Mucosa of rectum (tissue), 2 donors: ENCODE results near the gene EFL1.

Experiments
- H3K27ac ChIP-seq, 2 donors: one replicate each; pipeline ENCODE4 v1.7.0; 2013; ENCODE audit warnings: inconsistent platforms in 2 of 2, low read depth in 2 of 2, low read length in 2 of 2
- H3K27me3 ChIP-seq, 2 donors: one replicate each; pipeline ENCODE4 v1.7.0; 2013; ENCODE audit warnings: low read length in 2 of 2; ENCODE audit not compliant: control insufficient read depth in 2 of 2, insufficient read depth in 2 of 2
- H3K36me3 ChIP-seq, 2 donors: one replicate each; pipeline ENCODE4 v1.7.0; 2013; ENCODE audit warnings: low read length in 2 of 2; ENCODE audit not compliant: control insufficient read depth in 2 of 2, insufficient read depth in 2 of 2
- H3K4me1 ChIP-seq, 2 donors: one replicate each; pipeline ENCODE4 v1.7.0; 2013; ENCODE audit warnings: low read length in 2 of 2, mild to moderate bottlenecking in 1 of 2; ENCODE audit not compliant: control insufficient read depth in 2 of 2, insufficient read depth in 2 of 2
- H3K4me3 ChIP-seq, 2 donors: one replicate each; pipeline ENCODE4 v1.7.0; 2013; ENCODE audit warnings: low read length in 2 of 2
- H3K9ac ChIP-seq, 2 donors: one replicate each; pipeline ENCODE4 v1.7.0; 2013; ENCODE audit warnings: low read length in 2 of 2, low read depth in 1 of 2, mild to moderate bottlenecking in 1 of 2
- H3K9me3 ChIP-seq, 2 donors: one replicate each; pipeline ENCODE4 v1.7.0; 2013; ENCODE audit warnings: low read length in 2 of 2; ENCODE audit not compliant: control insufficient read depth in 2 of 2
- donor health status: healthy.
- donor health status: Normal muscosa, but diverticular disease.

The EFL1 gene

DNA sequence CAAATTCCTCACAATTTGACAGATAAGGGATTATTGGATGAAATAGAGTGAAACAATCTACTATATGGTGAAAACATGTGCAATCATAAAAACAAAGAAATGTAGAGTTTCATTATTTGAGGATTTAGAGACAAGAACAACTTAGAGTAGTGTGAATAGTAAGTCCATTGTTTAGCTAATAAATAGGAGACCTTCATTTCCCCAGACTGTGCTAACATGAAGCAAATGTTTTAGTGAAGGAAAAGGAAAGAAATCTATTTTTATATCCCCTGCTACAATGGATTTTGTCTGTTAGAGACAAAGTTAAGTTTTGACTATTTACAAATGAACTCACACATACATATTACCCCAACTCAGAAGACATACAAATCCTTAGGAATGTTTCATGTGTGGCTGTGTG, 77.8 kb downstream of the EFL1 start:
- Histone ChIP-seq H3K27me3 (no peaks in the 10 kb centered on the region), H3K9ac (no peak overlapping the region), H3K4me3 (no peak overlapping the region), H3K9me3 (no peaks in the 10 kb centered on the region), H3K27ac (no peak overlapping the region), H3K4me1 (no peaks in the 10 kb centered on the region), H3K36me3 (no peaks in the 10 kb centered on the region)

DNA sequence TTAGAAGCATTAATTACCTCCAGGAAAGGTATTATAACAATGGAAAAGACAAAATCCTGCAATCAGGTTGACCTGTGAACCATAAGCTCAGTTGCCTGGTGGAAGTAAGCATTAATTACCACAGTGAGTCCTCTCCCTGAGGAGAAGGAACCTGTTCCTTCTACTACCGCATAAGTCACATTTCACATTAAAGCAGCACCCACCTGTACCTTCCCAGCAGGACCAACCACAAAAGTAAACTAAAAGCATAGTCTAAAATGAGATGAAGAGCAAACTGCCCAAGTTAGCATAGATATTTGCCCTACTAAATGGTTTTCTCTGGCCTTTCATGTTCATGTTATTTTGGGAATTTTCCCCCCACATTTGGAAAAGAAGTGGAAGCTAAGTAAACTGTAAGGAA, 78.2 kb downstream of the EFL1 start:
- H3K27me3 ChIP-seq, result no peaks in the 10 kb centered on the region
- no peak overlapping the region for H3K9ac ChIP-seq
- no peaks in the 10 kb centered on the region for H3K36me3 ChIP-seq
- H3K4me1 ChIP-seq, result no peaks in the 10 kb centered on the region
- H3K9me3 ChIP-seq, result no peaks in the 10 kb centered on the region
- H3K4me3 ChIP-seq, result no peak overlapping the region
- no peak overlapping the region for H3K27ac ChIP-seq

DNA sequence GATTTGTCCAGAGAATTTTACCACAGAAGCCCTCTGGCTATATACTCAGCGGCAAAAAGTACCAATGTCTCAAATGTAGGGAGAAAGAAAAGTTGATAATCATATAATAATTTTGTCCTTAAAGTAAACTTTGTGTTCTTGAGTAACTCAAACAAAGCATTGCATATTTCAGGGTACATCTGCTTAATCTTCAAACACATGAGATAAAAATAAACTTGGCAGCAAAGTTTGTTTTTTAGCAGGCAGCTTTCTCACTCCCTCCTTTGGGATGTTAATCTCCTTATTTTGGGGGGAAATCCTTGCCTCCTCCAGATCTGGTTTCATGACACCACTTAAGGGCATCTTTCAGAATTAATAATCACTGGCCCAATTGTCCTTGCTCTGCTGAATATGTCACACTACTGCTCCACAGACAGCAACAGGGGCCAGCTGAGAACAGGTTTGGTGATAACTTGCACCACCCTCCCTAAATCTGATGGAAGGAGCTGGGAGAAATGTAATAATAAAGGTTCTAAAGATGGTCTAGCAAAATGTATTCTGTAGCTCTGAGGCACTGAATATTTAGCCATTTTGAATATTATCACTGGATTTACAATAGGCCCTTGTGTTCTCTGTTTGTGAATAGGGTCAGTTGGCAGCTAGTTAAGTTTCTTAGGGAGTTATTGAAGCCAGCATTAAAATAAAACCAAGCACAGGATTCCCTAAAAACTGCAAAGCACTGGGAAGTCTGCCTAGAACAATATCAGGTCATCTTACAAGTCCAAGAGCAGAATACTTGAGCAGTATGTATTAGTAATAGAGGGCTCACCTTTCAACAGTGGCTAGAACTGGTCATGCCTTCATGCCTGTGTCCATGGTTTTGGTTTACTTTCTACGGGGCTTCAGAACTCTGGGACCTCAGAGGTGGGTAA, 79.2 kb downstream of the EFL1 start:
- H3K36me3 ChIP-seq, result no peaks in the 10 kb centered on the region
- H3K4me1 ChIP-seq, result no peaks in the 10 kb centered on the region
- no peaks in the 10 kb centered on the region for H3K27me3 ChIP-seq
- H3K9me3 ChIP-seq, result no peaks in the 10 kb centered on the region
- H3K27ac ChIP-seq, result no peak overlapping the region
- H3K9ac ChIP-seq, result no peak overlapping the region
- no peak overlapping the region for H3K4me3 ChIP-seq

DNA sequence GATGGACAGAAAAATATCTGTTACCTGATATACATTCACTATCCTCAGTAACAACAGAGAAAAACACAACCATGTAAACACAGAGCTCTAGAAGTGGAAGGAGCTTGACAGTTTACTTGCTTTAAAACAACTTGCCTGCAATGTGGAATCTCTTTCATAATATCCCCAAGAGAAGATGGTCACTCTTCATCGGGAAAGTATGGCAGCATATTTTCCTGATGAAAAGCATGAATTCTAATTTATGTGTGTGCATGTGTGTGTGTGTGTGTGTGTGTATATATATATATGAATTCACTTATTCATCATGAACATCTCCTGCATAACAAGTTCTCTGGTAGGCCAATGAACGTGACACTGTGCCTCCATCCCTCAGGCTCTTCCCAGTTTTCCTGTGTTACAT, 81.2 kb downstream of the EFL1 start:
- Histone ChIP-seq H3K36me3 (no peaks in the 10 kb centered on the region), H3K4me1 (no peaks in the 10 kb centered on the region), H3K4me3 (no peak overlapping the region)

DNA sequence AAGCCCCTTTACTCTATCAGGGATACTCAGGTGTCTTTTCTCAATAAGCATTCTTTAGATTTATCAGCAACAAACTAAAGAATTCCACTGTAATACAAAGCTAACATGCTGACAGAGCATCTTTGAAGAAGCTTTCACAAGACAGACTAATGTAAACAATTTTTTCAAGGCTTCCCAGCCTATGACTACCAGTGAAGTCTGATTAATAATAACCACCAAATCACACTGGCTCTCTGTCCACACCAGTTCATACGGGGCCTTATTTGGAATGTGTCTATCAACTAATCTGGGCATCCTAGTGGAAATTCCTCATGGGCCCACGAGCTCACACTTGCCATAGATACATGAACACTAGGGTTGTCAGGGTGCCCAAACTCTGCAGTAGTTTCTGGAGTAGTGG, 84.5 kb downstream of the EFL1 start:
- H3K9me3 ChIP-seq, result no peaks in the 10 kb centered on the region

More for the DNA sequence above, 81.2 kb downstream of the EFL1 start:
- Histone ChIP-seq H3K9ac (no peak overlapping the region), H3K9me3 (no peaks in the 10 kb centered on the region), H3K27me3 (no peaks in the 10 kb centered on the region), H3K27ac (no peak overlapping the region)

DNA sequence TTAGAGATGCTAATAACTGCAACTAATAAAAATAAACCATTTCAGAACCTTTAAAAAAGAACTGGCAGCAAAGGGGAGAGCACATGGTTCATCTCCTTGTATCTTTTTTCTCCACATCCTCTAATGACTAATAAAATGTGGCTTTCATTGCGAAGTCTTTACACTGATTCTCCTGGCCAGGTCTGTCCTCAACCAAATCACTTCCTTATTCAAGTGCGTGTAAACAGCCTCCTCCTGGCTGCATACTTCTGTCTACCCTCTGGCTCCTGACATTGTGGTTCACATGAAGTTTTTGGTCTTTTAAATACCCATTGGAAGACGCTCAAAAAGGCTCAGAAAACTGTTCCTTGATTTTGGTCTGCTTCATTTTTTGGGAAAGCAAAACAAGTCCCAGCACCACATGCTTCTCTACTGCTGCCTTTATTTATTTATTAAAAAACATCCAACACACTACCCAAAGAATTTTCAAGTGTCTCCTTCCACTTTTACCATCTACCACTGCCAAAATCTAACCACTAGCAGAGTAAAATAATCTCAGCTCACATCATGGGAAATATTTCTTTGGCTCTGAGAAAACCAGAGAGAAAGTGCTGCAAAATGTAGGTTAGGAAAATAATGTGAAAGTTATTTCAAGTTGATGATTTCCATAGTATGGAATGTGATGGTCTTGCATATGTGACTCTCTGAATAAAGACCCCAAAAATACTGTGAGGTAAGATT, 85.1 kb downstream of the EFL1 start:
- Histone ChIP-seq H3K9me3 (no peaks in the 10 kb centered on the region), H3K36me3 (no peaks in the 10 kb centered on the region), H3K9ac (no peak overlapping the region), H3K27me3 (no peaks in the 10 kb centered on the region), H3K4me1 (no peaks in the 10 kb centered on the region), H3K4me3 (no peak overlapping the region), H3K27ac (no peak overlapping the region)

More for the DNA sequence above, 84.5 kb downstream of the EFL1 start:
- Histone ChIP-seq H3K4me3 (no peak overlapping the region), H3K9ac (no peak overlapping the region), H3K27ac (no peak overlapping the region), H3K36me3 (no peaks in the 10 kb centered on the region), H3K27me3 (no peaks in the 10 kb centered on the region), H3K4me1 (no peaks in the 10 kb centered on the region)

DNA sequence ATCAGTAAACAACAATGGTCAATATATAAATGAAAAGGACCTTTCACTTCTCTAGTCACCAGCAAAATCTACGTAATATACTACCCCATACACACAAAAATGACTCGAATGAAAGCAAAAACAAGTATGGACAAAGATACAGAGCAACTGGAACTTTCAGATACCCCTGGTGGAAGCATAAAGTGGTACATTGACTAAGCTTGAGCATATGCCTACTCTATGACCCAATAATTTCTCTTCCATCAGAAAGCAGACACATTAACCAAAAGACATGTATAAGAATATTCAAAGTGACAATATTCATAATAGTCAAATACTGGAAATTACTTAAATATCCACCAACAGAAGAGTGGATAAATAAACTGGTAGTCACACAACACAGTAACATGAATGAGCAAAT, 86.0 kb downstream of the EFL1 start:
- Histone ChIP-seq H3K4me3 (no peak overlapping the region), H3K27me3 (no peaks in the 10 kb centered on the region), H3K36me3 (no peaks in the 10 kb centered on the region), H3K9me3 (no peaks in the 10 kb centered on the region), H3K4me1 (no peaks in the 10 kb centered on the region), H3K27ac (no peak overlapping the region), H3K9ac (no peak overlapping the region)

DNA sequence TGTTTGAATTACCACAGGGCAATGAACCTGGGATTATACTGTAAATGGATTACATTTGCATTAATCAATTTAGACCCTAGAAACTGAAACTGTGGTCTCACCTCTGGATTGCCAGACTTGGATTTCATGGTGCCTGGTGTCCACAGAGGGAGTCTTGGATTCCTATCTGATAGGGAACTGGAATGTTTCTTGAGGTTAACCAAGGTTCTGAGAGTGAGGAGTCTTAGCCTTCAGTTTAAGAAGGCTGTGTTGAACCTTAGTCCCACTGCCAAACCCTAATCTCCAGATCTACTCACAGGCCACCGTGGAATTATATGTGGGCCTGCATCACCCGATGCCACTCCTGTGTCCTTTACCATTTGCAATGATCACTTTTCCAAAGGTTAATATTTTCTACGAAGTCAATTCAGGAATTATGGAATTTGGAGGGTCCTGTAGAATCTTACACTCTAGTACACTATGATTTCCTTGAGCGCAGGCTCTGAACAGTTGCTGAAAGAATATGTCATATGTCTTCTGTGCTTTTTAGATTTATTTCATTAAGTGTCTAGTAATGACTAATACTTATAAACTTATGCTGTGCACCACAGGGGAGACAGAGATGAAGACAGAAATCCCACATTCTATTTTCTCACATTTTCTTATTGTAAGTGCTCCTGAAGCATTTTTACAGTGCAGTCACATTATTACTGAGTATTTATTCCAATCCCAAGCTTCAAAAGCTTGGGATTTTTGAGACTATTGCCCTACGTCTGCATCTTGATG, 87.9 kb downstream of the EFL1 start:
- H3K36me3 ChIP-seq, result no peaks in the 10 kb centered on the region
- H3K27me3 ChIP-seq, result no peaks in the 10 kb centered on the region
- H3K9me3 ChIP-seq, result no peaks in the 10 kb centered on the region
- no peak overlapping the region for H3K4me3 ChIP-seq
- H3K9ac ChIP-seq, result no peak overlapping the region
- no peaks in the 10 kb centered on the region for H3K4me1 ChIP-seq
- H3K27ac ChIP-seq, result no peak overlapping the region

DNA sequence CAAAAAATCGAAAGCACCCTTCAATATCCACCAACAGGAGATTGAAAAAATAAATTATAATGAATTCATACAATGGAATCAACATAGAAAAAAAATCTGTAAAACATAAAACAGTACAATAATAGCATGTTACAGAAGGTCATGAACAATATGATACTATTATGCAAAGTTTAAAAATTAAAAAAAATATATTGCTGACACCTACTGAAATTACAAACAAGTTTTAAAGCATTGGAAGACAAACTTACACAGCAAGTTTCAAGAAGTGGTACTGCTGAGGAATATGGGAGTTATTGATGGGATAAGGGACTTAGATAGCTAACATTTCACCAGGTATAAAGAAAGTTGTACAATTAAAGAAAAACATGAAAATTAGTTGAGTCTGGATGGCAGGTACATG, 89.4 kb downstream of the EFL1 start:
- H3K36me3 ChIP-seq, result peaks cover 0 to 2% of the 10 kb centered on the region in 2 donors

DNA sequence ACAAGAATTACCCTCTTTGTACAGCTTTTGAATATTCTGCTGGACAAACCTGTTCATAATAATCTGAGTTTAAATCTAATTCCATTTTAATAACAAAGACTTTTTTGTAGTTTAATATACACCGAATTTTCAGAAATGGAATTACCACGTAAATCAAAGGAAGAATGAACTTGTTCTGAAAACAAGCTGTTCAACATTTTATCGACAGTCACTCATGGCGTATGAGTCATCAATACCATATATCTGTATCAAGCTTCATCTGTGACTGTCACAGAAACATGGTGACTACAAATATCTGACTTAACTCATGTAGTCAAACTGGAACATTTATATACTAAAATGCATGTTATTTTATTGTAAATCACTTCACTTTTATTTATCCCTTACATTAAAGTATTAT, 90.0 kb downstream of the EFL1 start:
- no peaks in the 10 kb centered on the region for H3K27me3 ChIP-seq

More for the DNA sequence above, 89.4 kb downstream of the EFL1 start:
- H3K9ac ChIP-seq, result no peak overlapping the region
- H3K27ac ChIP-seq, result no peak overlapping the region
- no peak overlapping the region for H3K4me3 ChIP-seq
- no peaks in the 10 kb centered on the region for H3K27me3 ChIP-seq
- H3K9me3 ChIP-seq, result no peaks in the 10 kb centered on the region
- no peaks in the 10 kb centered on the region for H3K4me1 ChIP-seq

More for the DNA sequence above, 90.0 kb downstream of the EFL1 start:
- Histone ChIP-seq H3K4me3 (no peak overlapping the region), H3K36me3 (peaks cover 0 to 2% of the 10 kb centered on the region in 2 donors), H3K4me1 (no peaks in the 10 kb centered on the region), H3K9me3 (no peaks in the 10 kb centered on the region), H3K9ac (no peak overlapping the region), H3K27ac (no peak overlapping the region)
